HG03442 (cell line): ENCODE measurements around the gene KHDC1L.
"Not testable (repeated sequence)": the region's sequence is repeated elsewhere in the genome, so short reads cannot be mapped to it uniquely, and the experiment has no call there.

Experiments used
- ATAC-seq: cut with Tn5 transposase; IDR thresholded peaks from one replicate; pipeline ENCODE4 v1.9.1; 2021; ENCODE audit warnings: mild to moderate bottlenecking, moderate library complexity; ENCODE audit not compliant: unreplicated experiment

Gene KHDC1L

GRCh38 chr6:73207221-73207837, 18.0 kb downstream of the KHDC1L start:
- ATAC-seq: no peak

GRCh38 chr6:73204252-73204651, 21.0 kb downstream of the KHDC1L start:
- no peak for ATAC-seq

- ATAC-seq: no peak
These were observed 22.2 kb downstream of the KHDC1L start for GRCh38 chr6:73203098-73203497.

GRCh38 chr6:73200735-73201134, 24.6 kb downstream of the KHDC1L start:
- ATAC-seq: no peak

GRCh38 chr6:73200247-73200646, 25.0 kb downstream of the KHDC1L start:
- ATAC-seq: no peak

- no peak for ATAC-seq
These were observed 30.6 kb downstream of the KHDC1L start for GRCh38 chr6:73194744-73195143.

- ATAC-seq: not testable (repeated sequence)
These were observed 32.0 kb downstream of the KHDC1L start for GRCh38 chr6:73193302-73193701.

- ATAC-seq: peak; percentile 42
These were observed 43.2 kb downstream of the KHDC1L start for GRCh38 chr6:73182021-73182607.

GRCh38 chr6:73180763-73181619, 44.3 kb downstream of the KHDC1L start:
- peak; percentile 84 for ATAC-seq

GRCh38 chr6:73180076-73180738, 45.1 kb downstream of the KHDC1L start:
- ATAC-seq: no peak

- peak; percentile 43 for ATAC-seq
These were observed 47.9 kb downstream of the KHDC1L start for GRCh38 chr6:73177221-73177944.

GRCh38 chr6:73176057-73176456, 49.2 kb downstream of the KHDC1L start:
- ATAC-seq: no peak

GRCh38 chr6:73174646-73175045, 50.6 kb downstream of the KHDC1L start:
- no peak for ATAC-seq
